Skeletal muscle tissue (tissue), 4 donors: ENCODE measurements around the gene ZNF207. TPM values are rescaled to one million over a fixed set of nuclear protein-coding genes. Genes with fewer than 3 reads are reported as not detected.
A peak's percentile ranks its signal among the peaks of the same experiment; 100 is the strongest.

Experiments used
- H3K27ac ChIP-seq: one replicate; pipeline ENCODE4 v1.7.0; 2013; ENCODE audit warnings: mild to moderate bottlenecking, low read depth, low read length, inconsistent platforms
- H3K27me3 ChIP-seq, 3 donors: one replicate each; pipeline ENCODE4 v1.7.0; 2013; ENCODE audit warnings: low read length in 3 of 3; ENCODE audit not compliant: control insufficient read depth in 3 of 3, insufficient read depth in 3 of 3
- H3K36me3 ChIP-seq, 3 donors: one replicate each; pipeline ENCODE4 v1.7.0; 2013; ENCODE audit warnings: low read length in 3 of 3; ENCODE audit not compliant: control insufficient read depth in 3 of 3, insufficient read depth in 3 of 3
- H3K4me1 ChIP-seq, 3 donors: one replicate each; pipeline ENCODE4 v1.7.0; 2013; ENCODE audit warnings: low read length in 3 of 3, mild to moderate bottlenecking in 3 of 3; ENCODE audit not compliant: control insufficient read depth in 3 of 3, insufficient read depth in 3 of 3
- H3K4me3 ChIP-seq, 3 donors: one replicate each; pipeline ENCODE4 v1.7.0; 2013; ENCODE audit warnings: low read length in 3 of 3
- H3K9ac ChIP-seq, 3 donors: one replicate each; pipeline ENCODE4 v1.7.0; 2013; ENCODE audit warnings: low read length in 3 of 3, mild to moderate bottlenecking in 3 of 3, moderate library complexity in 2 of 3, low read depth in 1 of 3
- H3K9me3 ChIP-seq, 3 donors: one replicate each; pipeline ENCODE4 v1.7.0; 2013; ENCODE audit warnings: low read length in 3 of 3; ENCODE audit not compliant: control insufficient read depth in 3 of 3
- total RNA-seq: library from RNA; depleted of rRNA; stranded (reverse); fragments of >200 nt; gene quantifications from one replicate; pipeline ENCODE4 v1.2.3, GENCODE V29; 2014
- donor health status: Osteomylitis.

Gene ZNF207
- total RNA-seq = 78.3 TPM

- peak within 1 kb of the TSS; percentile 95 to 100 (median 99) for H3K4me3 ChIP-seq
- H3K4me1 ChIP-seq = peaks cover 28 to 34% (median 30%) of the 10 kb centered on the region in 3 donors
- H3K36me3 ChIP-seq = peaks cover 5 to 12% (median 6%) of the 10 kb centered on the region in 3 donors
- H3K9me3 ChIP-seq = no peaks in the 10 kb centered on the region
- H3K9ac ChIP-seq = peak within 1 kb of the TSS; percentile 98 to 100 (median 100)
- H3K27me3 ChIP-seq = no peaks in the 10 kb centered on the region
- peak within 1 kb of the TSS; percentile 100 for H3K27ac ChIP-seq
Observed at GRCh38 chr17:32349854-32350665, at the start of gene ZNF207. Gene ZNF207 (plus strand): TSS chr17:32350157. CDS start chr17:32350286, 129 bp downstream.

- H3K4me1 ChIP-seq = no peaks in the 10 kb centered on the region
- H3K36me3 ChIP-seq = no peaks in the 10 kb centered on the region
- no peak overlapping the region for H3K27ac ChIP-seq
- no peaks in the 10 kb centered on the region for H3K9me3 ChIP-seq
- no peak overlapping the region for H3K4me3 ChIP-seq
- no peak overlapping the region for H3K9ac ChIP-seq
- H3K27me3 ChIP-seq = peaks cover 0 to 2% (median 0%) of the 10 kb centered on the region in 3 donors
Observed at GRCh38 chr17:32302037-32302436, 47.9 kb upstream of the ZNF207 start.

GRCh38 chr17:32302860-32303649, 46.9 kb upstream of the ZNF207 start:
- Histone ChIP-seq H3K9ac (no peak overlapping the region), H3K4me3 (no peak overlapping the region), H3K27ac (no peak overlapping the region), H3K27me3 (peaks cover 0 to 7% (median under 1%) of the 10 kb centered on the region in 3 donors), H3K4me1 (no peaks in the 10 kb centered on the region), H3K36me3 (no peaks in the 10 kb centered on the region), H3K9me3 (no peaks in the 10 kb centered on the region)

- no peaks in the 10 kb centered on the region for H3K4me1 ChIP-seq
- no peak overlapping the region for H3K4me3 ChIP-seq
- no peaks in the 10 kb centered on the region for H3K36me3 ChIP-seq
- peaks cover 0 to 7% (median 4%) of the 10 kb centered on the region in 3 donors for H3K27me3 ChIP-seq
- no peak overlapping the region for H3K9ac ChIP-seq
- no peak overlapping the region for H3K27ac ChIP-seq
- no peaks in the 10 kb centered on the region for H3K9me3 ChIP-seq
Observed at GRCh38 chr17:32303781-32304288, 46.1 kb upstream of the ZNF207 start.

- Histone ChIP-seq H3K4me3 (no peak overlapping the region), H3K9me3 (no peaks in the 10 kb centered on the region), H3K36me3 (no peaks in the 10 kb centered on the region), H3K4me1 (no peaks in the 10 kb centered on the region), H3K27ac (no peak overlapping the region), H3K27me3 (peaks cover 0 to 10% (median 4%) of the 10 kb centered on the region in 3 donors), H3K9ac (no peak overlapping the region)
Observed at GRCh38 chr17:32305049-32305448, 44.9 kb upstream of the ZNF207 start.

- peaks cover 0 to 3% (median 2%) of the 10 kb centered on the region in 3 donors for H3K4me1 ChIP-seq
- H3K9me3 ChIP-seq = no peaks in the 10 kb centered on the region
- H3K27ac ChIP-seq = no peak overlapping the region
Observed at GRCh38 chr17:32307658-32308057, 42.3 kb upstream of the ZNF207 start.

GRCh38 chr17:32311028-32311536, 38.9 kb upstream of the ZNF207 start:
- H3K27ac ChIP-seq = no peak overlapping the region
- peaks cover 0 to 3% (median 2%) of the 10 kb centered on the region in 3 donors for H3K4me1 ChIP-seq
- no peaks in the 10 kb centered on the region for H3K36me3 ChIP-seq
- H3K27me3 ChIP-seq = peaks cover 4 to 18% (median 5%) of the 10 kb centered on the region in 3 donors
- no peaks in the 10 kb centered on the region for H3K9me3 ChIP-seq
- H3K4me3 ChIP-seq = peak overlapping the region in 1 of 3 donors; percentile 48
- peak overlapping the region in 1 of 3 donors; percentile 10 for H3K9ac ChIP-seq

More at GRCh38 chr17:32307658-32308057, 42.3 kb upstream of the ZNF207 start:
- Histone ChIP-seq H3K9ac (no peak overlapping the region), H3K4me3 (no peak overlapping the region), H3K27me3 (peaks cover 0 to 10% (median 4%) of the 10 kb centered on the region in 3 donors), H3K36me3 (no peaks in the 10 kb centered on the region)

GRCh38 chr17:32314636-32315035, 35.3 kb upstream of the ZNF207 start:
- H3K9me3 ChIP-seq = no peaks in the 10 kb centered on the region
- no peak overlapping the region for H3K27ac ChIP-seq
- no peak overlapping the region for H3K9ac ChIP-seq
- H3K4me3 ChIP-seq = no peak overlapping the region
- H3K27me3 ChIP-seq = peaks cover 0 to 11% (median 5%) of the 10 kb centered on the region in 3 donors
- H3K4me1 ChIP-seq = peaks cover 0 to 3% (median 2%) of the 10 kb centered on the region in 3 donors
- H3K36me3 ChIP-seq = no peaks in the 10 kb centered on the region

GRCh38 chr17:32315171-32315570, 34.8 kb upstream of the ZNF207 start:
- peaks cover 0 to 8% (median 5%) of the 10 kb centered on the region in 3 donors for H3K27me3 ChIP-seq
- no peak overlapping the region for H3K27ac ChIP-seq
- no peaks in the 10 kb centered on the region for H3K36me3 ChIP-seq
- no peaks in the 10 kb centered on the region for H3K9me3 ChIP-seq
- peaks cover 0 to 3% (median 2%) of the 10 kb centered on the region in 3 donors for H3K4me1 ChIP-seq
- H3K4me3 ChIP-seq = no peak overlapping the region
- H3K9ac ChIP-seq = no peak overlapping the region
